ENCODE measurements around the gene TF. TPM values are rescaled to one million over a fixed set of nuclear protein-coding genes. Genes with fewer than 3 reads are reported as not detected.

The TF gene
- total RNA-seq: 1 to 10 TPM in 3 of 4 donors, under 1 TPM in 1; 0.15 to 4.2 (median 1.2) TPM

DNA sequence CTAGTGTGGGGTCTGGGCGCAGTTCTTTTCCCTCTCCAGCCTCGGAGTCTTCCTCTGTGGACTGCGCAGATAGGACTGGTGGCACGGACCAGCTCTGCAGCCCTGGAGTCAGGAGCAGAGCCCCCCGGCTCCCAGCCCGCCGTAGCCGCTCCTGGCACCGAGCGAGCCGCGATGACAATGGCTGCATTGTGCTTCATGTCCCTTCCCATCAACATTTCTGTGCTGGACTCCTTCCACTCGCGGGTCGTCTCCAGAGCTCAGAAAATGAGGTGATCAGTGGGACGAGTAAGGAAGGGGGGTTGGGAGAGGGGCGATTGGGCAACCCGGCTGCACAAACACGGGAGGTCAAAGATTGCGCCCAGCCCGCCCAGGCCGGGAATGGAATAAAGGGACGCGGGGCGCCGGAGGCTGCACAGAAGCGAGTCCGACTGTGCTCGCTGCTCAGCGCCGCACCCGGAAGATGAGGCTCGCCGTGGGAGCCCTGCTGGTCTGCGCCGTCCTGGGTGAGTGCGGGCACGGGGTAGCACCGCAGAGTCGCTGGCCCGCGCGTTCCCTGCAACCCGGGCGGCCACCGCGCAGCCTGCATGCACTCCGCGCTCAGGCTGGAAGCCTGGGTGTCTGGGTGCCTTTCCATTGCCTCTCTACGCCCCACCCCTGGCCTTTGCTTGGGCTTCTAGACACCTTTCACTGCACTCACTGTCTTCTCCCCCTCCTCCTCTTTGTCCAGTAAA lies at the start of gene TF:
Gene TF (plus strand): TSS at position 413 of the 731 bp plus-strand sequence. CDS start 48 bp downstream, at position 461.
- TF ChIP-seq, protein P1, sequence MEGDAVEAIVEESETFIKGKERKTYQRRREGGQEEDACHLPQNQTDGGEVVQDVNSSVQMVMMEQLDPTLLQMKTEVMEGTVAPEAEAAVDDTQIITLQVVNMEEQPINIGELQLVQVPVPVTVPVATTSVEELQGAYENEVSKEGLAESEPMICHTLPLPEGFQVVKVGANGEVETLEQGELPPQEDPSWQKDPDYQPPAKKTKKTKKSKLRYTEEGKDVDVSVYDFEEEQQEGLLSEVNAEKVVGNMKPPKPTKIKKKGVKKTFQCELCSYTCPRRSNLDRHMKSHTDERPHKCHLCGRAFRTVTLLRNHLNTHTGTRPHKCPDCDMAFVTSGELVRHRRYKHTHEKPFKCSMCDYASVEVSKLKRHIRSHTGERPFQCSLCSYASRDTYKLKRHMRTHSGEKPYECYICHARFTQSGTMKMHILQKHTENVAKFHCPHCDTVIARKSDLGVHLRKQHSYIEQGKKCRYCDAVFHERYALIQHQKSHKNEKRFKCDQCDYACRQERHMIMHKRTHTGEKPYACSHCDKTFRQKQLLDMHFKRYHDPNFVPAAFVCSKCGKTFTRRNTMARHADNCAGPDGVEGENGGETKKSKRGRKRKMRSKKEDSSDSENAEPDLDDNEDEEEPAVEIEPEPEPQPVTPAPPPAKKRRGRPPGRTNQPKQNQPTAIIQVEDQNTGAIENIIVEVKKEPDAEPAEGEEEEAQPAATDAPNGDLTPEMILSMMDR (IDR thresholded peaks at IDR 0.05): no peak
- TF ChIP-seq POLR2A (IDR thresholded peaks at IDR 0.05): no peak
- intact Hi-C loops (cut with DNase I): no loop called here
- no peak within 1 kb of the TSS for H3K27ac ChIP-seq
- H3K27me3 ChIP-seq: no peaks in the 10 kb centered on the region
- WGBS, 2 donors: 13 to 17% methylated on average over 29 to 32 of the region's 50 CpGs
- H3K4me1 ChIP-seq: no peaks in the 10 kb centered on the region
- no peaks in the 10 kb centered on the region for H3K9me3 ChIP-seq
- DNase-seq: no peak
- H3K4me3 ChIP-seq (replicated peaks in 1 of 3): no peak within 1 kb of the TSS
- no peaks in the 10 kb centered on the region for H3K36me3 ChIP-seq

DNA sequence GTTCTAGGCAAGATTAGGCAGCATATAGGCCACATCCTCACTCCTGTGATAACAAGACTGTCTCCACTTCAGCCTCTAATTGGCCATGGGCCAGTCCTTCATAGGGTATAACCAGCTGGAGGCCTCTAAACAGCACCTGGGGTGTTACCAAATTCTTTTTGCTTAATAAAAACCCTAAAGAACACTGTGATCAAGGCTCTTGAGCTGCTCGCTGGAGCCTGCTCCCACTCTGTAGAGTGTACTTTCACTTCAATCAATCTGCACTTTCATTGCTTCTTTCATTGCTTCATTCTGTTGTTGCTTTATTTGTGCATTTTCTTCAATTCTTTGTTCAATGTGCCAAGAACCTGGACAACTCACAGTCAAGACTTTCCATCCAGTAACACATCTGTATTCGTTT lies 48.2 kb upstream of the TF start:
- TF ChIP-seq, protein P1 (IDR thresholded peaks at IDR 0.05): no peak
- no peak for TF ChIP-seq POLR2A (IDR thresholded peaks at IDR 0.05)
- Histone ChIP-seq H3K4me3 (replicated peaks in 1 of 3) (no peak overlapping the region), H3K9me3 (no peaks in the 10 kb centered on the region), H3K27ac (no peak overlapping the region), H3K36me3 (no peaks in the 10 kb centered on the region), H3K4me1 (no peaks in the 10 kb centered on the region), H3K27me3 (no peaks in the 10 kb centered on the region)
- 74 to 84% methylated on average over 2 of the region's 2 CpGs for WGBS, 2 donors
- DNase-seq: no peak
- intact Hi-C loops (cut with DNase I): no loop called here

DNA sequence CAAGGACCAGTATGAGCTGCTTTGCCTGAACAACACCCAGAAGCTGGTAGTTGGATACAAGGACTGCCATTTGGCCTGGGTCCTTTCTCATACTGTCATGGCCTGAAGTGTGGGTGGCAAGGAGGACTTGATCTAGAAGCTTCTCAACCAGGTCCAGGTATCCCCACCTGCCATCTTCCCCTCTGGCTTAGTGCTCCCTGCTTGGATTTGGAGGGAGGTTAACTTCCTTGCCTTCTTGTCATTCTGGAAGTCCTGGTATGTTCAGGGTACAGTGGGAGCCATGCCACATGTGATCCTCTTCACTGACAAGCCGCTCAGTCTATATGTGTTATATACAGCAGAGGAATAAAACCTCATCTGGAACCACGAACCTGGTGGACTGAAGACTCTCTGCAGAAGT lies 46.7 kb upstream of the TF start:
- no peaks in the 10 kb centered on the region for H3K9me3 ChIP-seq
- H3K36me3 ChIP-seq: no peaks in the 10 kb centered on the region
- no peak for TF ChIP-seq POLR2A (IDR thresholded peaks at IDR 0.05)
- TF ChIP-seq, protein P1 (IDR thresholded peaks at IDR 0.05): no peak
- no peaks in the 10 kb centered on the region for H3K4me1 ChIP-seq
- no peak overlapping the region for H3K27ac ChIP-seq
- H3K4me3 ChIP-seq (replicated peaks in 1 of 3): no peak overlapping the region
- no peak for DNase-seq
- H3K27me3 ChIP-seq: no peaks in the 10 kb centered on the region
- 76 to 81% methylated on average over 2 of the region's 2 CpGs for WGBS, 2 donors
- intact Hi-C loops (cut with DNase I): no loop called here

DNA sequence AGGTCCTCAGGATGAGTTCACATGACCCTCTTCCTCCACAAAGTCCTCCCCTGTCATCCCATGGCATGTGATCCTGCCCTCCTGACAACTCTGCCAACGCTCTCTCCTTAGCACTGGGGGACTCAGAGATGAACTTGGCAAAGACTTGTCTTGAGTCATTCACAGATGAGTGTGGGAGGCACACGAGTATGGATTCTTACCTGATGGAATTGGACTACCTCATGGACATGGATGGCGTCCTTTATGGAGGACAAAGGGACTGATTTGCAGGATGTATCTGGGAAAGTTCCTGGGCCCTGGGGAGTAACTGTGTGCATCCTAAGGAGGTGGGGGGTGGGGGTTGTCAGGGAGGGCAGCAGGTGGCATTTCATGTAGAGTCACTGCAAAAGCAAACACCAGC lies 46.3 kb upstream of the TF start:
- TF ChIP-seq, protein P1 (IDR thresholded peaks at IDR 0.05): no peak
- no peak for TF ChIP-seq POLR2A (IDR thresholded peaks at IDR 0.05)
- no peak overlapping the region for H3K27ac ChIP-seq
- no peaks in the 10 kb centered on the region for H3K36me3 ChIP-seq
- H3K27me3 ChIP-seq: no peaks in the 10 kb centered on the region
- intact Hi-C loops (cut with DNase I): no loop called here
- no peak for DNase-seq
- no peaks in the 10 kb centered on the region for H3K9me3 ChIP-seq
- no peaks in the 10 kb centered on the region for H3K4me1 ChIP-seq
- 79 to 88% methylated on average over 3 of the region's 3 CpGs for WGBS, 2 donors
- H3K4me3 ChIP-seq (replicated peaks in 1 of 3): no peak overlapping the region

DNA sequence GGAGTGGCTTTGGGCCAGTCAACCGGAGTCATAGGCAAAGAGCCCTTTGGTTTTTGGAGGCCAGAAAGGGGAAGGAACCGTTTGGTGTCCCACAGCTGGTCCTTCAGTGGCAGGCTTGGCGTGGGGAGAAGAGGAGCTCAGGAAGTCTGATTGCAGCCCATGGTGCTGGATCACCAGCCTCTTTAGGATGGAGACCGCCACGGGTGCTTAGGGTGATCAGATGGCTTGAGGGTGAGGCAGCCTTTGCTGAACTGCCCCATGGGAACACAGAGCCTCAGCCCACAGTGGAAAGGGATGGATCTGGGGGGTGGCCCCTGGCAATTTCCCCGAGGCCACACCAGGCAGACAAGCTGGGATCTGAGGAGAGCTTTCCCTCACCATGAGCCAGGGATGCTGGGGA lies 45.8 kb upstream of the TF start:
- H3K27ac ChIP-seq: no peak overlapping the region
- no peaks in the 10 kb centered on the region for H3K27me3 ChIP-seq
- intact Hi-C loops (cut with DNase I): no loop called here

More for the DNA sequence above, 45.8 kb upstream of the TF start:
- no peak for DNase-seq
- no peak overlapping the region for H3K4me3 ChIP-seq (replicated peaks in 1 of 3)
- H3K4me1 ChIP-seq: no peaks in the 10 kb centered on the region
- 75 to 91% methylated on average over 6 of the region's 6 CpGs for WGBS, 2 donors
- H3K36me3 ChIP-seq: no peaks in the 10 kb centered on the region
- no peaks in the 10 kb centered on the region for H3K9me3 ChIP-seq
- TF ChIP-seq, protein P1 (IDR thresholded peaks at IDR 0.05): no peak
- TF ChIP-seq POLR2A (IDR thresholded peaks at IDR 0.05): no peak
